ENCODE measurements around the gene DPYD.

Gene DPYD

GRCh38 chr1:97778718-97779117 is 142.1 kb downstream of the DPYD start:
- Histone ChIP-seq H3K27me3 (ENCODE audit: low read length) (no peaks in the 10 kb centered on the region), H3K9me3 (ENCODE audit: insufficient read depth, low read length) (no peaks in the 10 kb centered on the region), H2AFZ (ENCODE audit: low read depth, low read length, severe bottlenecking) (no peak overlapping the region), H3K9me2 (replicated peaks; ENCODE audit: insufficient read depth, low read length) (no peaks in the 10 kb centered on the region), H3F3A (ENCODE audit: insufficient read depth) (no peaks in the 10 kb centered on the region), H3K4me3 (ENCODE audit: insufficient read depth, low read length, poor library complexity, severe bottlenecking) (no peak overlapping the region), H3K36me3 (ENCODE audit: low read length) (no peaks in the 10 kb centered on the region), H3K79me2 (ENCODE audit: insufficient read depth, low read length) (no peaks in the 10 kb centered on the region), H3K27ac (ENCODE audit: low read depth, low read length) (no peak overlapping the region), H3K9ac (ENCODE audit: low read length) (no peak overlapping the region), H4K20me1 (ENCODE audit: low read depth, low read length) (no peaks in the 10 kb centered on the region), H3K4me2 (ENCODE audit: low read depth, low read length, poor library complexity, severe bottlenecking) (no peak overlapping the region)
- no peak for TF ChIP-seq CTCF (IDR thresholded peaks at IDR 0.05; ENCODE audit: insufficient read depth, low read length, poor library complexity, severe bottlenecking)
- no peak for TF ChIP-seq EZH2phosphoT487 (conservative IDR thresholded peaks at IDR 0.05; ENCODE audit: low read length)

- TF ChIP-seq CTCF (IDR thresholded peaks at IDR 0.05; ENCODE audit: insufficient read depth, low read length, poor library complexity, severe bottlenecking): no peak
- no peak for TF ChIP-seq EZH2phosphoT487 (conservative IDR thresholded peaks at IDR 0.05; ENCODE audit: low read length)
- H3K27me3 ChIP-seq (ENCODE audit: low read length): no peaks in the 10 kb centered on the region
Observed at GRCh38 chr1:97770376-97770775, 150.5 kb downstream of the DPYD start.

GRCh38 chr1:97767381-97767780 is 153.5 kb downstream of the DPYD start:
- H4K20me1 ChIP-seq (ENCODE audit: low read depth, low read length): no peaks in the 10 kb centered on the region
- H2AFZ ChIP-seq (ENCODE audit: low read depth, low read length, severe bottlenecking): no peak overlapping the region
- no peaks in the 10 kb centered on the region for H3K9me3 ChIP-seq (ENCODE audit: insufficient read depth, low read length)
- no peaks in the 10 kb centered on the region for H3F3A ChIP-seq (ENCODE audit: insufficient read depth)
- H3K79me2 ChIP-seq (ENCODE audit: insufficient read depth, low read length): no peaks in the 10 kb centered on the region
- no peaks in the 10 kb centered on the region for H3K9me2 ChIP-seq (replicated peaks; ENCODE audit: insufficient read depth, low read length)
- H3K4me2 ChIP-seq (ENCODE audit: low read depth, low read length, poor library complexity, severe bottlenecking): no peak overlapping the region
- no peak overlapping the region for H3K4me3 ChIP-seq (ENCODE audit: insufficient read depth, low read length, poor library complexity, severe bottlenecking)
- H3K36me3 ChIP-seq (ENCODE audit: low read length): no peaks in the 10 kb centered on the region
- no peaks in the 10 kb centered on the region for H3K27me3 ChIP-seq (ENCODE audit: low read length)
- no peak overlapping the region for H3K27ac ChIP-seq (ENCODE audit: low read depth, low read length)
- TF ChIP-seq CTCF (IDR thresholded peaks at IDR 0.05; ENCODE audit: insufficient read depth, low read length, poor library complexity, severe bottlenecking): no peak
- TF ChIP-seq EZH2phosphoT487 (conservative IDR thresholded peaks at IDR 0.05; ENCODE audit: low read length): no peak
- no peak overlapping the region for H3K9ac ChIP-seq (ENCODE audit: low read length)

More at GRCh38 chr1:97770376-97770775, 150.5 kb downstream of the DPYD start:
- H3K4me2 ChIP-seq (ENCODE audit: low read depth, low read length, poor library complexity, severe bottlenecking): no peak overlapping the region
- no peaks in the 10 kb centered on the region for H3K79me2 ChIP-seq (ENCODE audit: insufficient read depth, low read length)
- H4K20me1 ChIP-seq (ENCODE audit: low read depth, low read length): no peaks in the 10 kb centered on the region
- no peak overlapping the region for H3K27ac ChIP-seq (ENCODE audit: low read depth, low read length)
- no peaks in the 10 kb centered on the region for H3F3A ChIP-seq (ENCODE audit: insufficient read depth)
- H3K9ac ChIP-seq (ENCODE audit: low read length): no peak overlapping the region
- no peaks in the 10 kb centered on the region for H3K9me2 ChIP-seq (replicated peaks; ENCODE audit: insufficient read depth, low read length)
- H3K4me3 ChIP-seq (ENCODE audit: insufficient read depth, low read length, poor library complexity, severe bottlenecking): no peak overlapping the region
- no peaks in the 10 kb centered on the region for H3K9me3 ChIP-seq (ENCODE audit: insufficient read depth, low read length)
- no peak overlapping the region for H2AFZ ChIP-seq (ENCODE audit: low read depth, low read length, severe bottlenecking)
- no peaks in the 10 kb centered on the region for H3K36me3 ChIP-seq (ENCODE audit: low read length)

All from SU-DHL-6 (cell line).